ENCODE measurements around the gene HPD. TPM values are rescaled to one million over a fixed set of nuclear protein-coding genes. Genes with fewer than 3 reads are reported as not detected.
A peak's percentile ranks its signal among the peaks of the same experiment; 100 is the strongest.
"Not testable (repeated sequence)": the region's sequence is repeated elsewhere in the genome, so short reads cannot be mapped to it uniquely, and the experiment has no call there.

HPD gene
- total and polyA plus RNA-seq, 2 donors (not counting 3 experiments of a cell fraction or from before 2014, with no cell fraction given) = not detected

DNA sequence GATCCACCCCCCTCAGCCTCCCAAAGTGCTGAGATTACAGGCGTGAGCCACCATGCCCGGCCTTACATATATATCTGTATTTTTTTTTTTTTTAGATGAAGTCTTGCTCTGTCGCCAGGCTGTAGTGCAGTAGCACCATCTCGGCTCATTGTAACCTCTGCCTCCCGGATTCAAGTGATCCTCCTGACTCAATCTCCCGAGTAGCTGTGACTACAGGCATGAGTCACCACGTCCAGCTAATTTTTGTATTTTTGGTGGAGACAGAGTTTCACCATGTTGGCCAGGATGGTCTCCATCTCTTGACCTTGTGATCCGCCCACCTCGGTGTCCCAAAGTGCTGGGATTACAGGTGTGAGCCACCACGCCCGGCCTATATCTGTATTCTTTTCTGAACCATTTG lies 26.5 kb upstream of the HPD start:
- TF ChIP-seq FOS (IDR thresholded peaks at IDR 0.05; ENCODE audit: borderline replicate concordance, insufficient read depth, low read length) = peak; percentile 8
- dilution Hi-C loops (cut with MboI; ENCODE audit: extremely low pct_ligation_motif_present, low sequenced_read_pairs); H3K27me3 ChIP-seq (ENCODE audit: control insufficient read depth in 2 of 2, insufficient read depth in 2 of 2, low read length in 2 of 2); DNase-seq (ENCODE audit: low read depth, low spot score); POLR2A ChIA-PET; H2AFZ ChIP-seq (ENCODE audit: low read depth, low read length); H4K20me1 ChIP-seq (replicated peaks; ENCODE audit: control insufficient read depth, extremely low read depth, insufficient read depth, low read length); BruUV-seq (replicated peaks); intact Hi-C loops (cut with micrococcal nuclease); H3K9ac ChIP-seq (replicated peaks; ENCODE audit: extremely low read depth, insufficient read depth, low read length); H3K36me3 ChIP-seq (ENCODE audit: control insufficient read depth in 2 of 2, extremely low read depth in 1 of 2, insufficient read depth in 2 of 2, low read length in 2 of 2); H3K9me1 ChIP-seq (replicated peaks; ENCODE audit: control insufficient read depth, extremely low read depth, insufficient read depth, low read length); FAIRE-seq; H3K9me3 ChIP-seq (replicated peaks; ENCODE audit: control insufficient read depth, insufficient read depth, low read length); H3K27ac ChIP-seq (ENCODE audit: insufficient read depth, low read depth, low read length); H3K4me3 ChIP-seq (replicated peaks in 1 of 3; ENCODE audit: insufficient read depth in 1 of 3, low read depth in 1 of 3, low read length in 3 of 3); H3K4me2 ChIP-seq (ENCODE audit: insufficient read depth, low read length): not testable (repeated sequence)
- CTCF ChIA-PET = interaction anchor here (1.1 kb wide), 1 partner anchor 8 kb away, joined by 3 read pairs; no protein-coding TSS in a partner anchor
- peaks cover 14% of the 10 kb centered on the region for H3K4me1 ChIP-seq (ENCODE audit: control insufficient read depth, extremely low read depth, insufficient read depth, low read length)
- H3K79me2 ChIP-seq (ENCODE audit: control insufficient read depth, insufficient read depth, low read length) = peaks cover 12% of the 10 kb centered on the region

DNA sequence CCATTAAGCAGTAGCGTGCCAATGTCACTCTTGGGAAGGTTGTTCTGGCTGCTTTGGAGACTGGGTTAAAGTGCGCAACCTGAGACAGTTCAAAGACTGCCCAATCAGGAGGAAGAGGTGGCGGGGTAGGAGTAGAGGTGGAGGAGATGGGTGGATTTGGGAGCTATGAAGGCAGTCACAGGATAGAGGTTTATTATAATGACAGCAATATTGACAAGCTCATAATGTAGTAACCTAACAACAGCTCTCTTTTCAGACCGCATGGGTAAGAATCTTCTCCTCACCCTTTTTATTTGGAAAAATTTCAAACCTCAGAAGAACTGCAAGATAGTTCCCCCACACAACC lies 24.6 kb upstream of the HPD start:
- no peak overlapping the region for H3K4me3 ChIP-seq (replicated peaks in 1 of 3; ENCODE audit: insufficient read depth in 1 of 3, low read depth in 1 of 3, low read length in 3 of 3)
- CTCF ChIA-PET = interaction anchor here (1.1 to 1.4 kb wide), 2 partner anchors 34 to 89 kb away, joined by 3 to 6 read pairs; no protein-coding TSS in a partner anchor
- H3K36me3 ChIP-seq (ENCODE audit: control insufficient read depth in 2 of 2, extremely low read depth in 1 of 2, insufficient read depth in 2 of 2, low read length in 2 of 2) = no peaks in the 10 kb centered on the region
- POLR2A ChIA-PET = no interaction called here
- H3K9ac ChIP-seq (replicated peaks; ENCODE audit: extremely low read depth, insufficient read depth, low read length) = no peak overlapping the region
- no peak overlapping the region for H3K27ac ChIP-seq (ENCODE audit: insufficient read depth, low read depth, low read length)
- no peaks in the 10 kb centered on the region for H3K9me1 ChIP-seq (replicated peaks; ENCODE audit: control insufficient read depth, extremely low read depth, insufficient read depth, low read length)
- peaks cover 0 to 2% of the 10 kb centered on the region in 2 experiments for H3K27me3 ChIP-seq (ENCODE audit: control insufficient read depth in 2 of 2, insufficient read depth in 2 of 2, low read length in 2 of 2)
- H2AFZ ChIP-seq (ENCODE audit: low read depth, low read length) = no peak overlapping the region
- intact Hi-C loops (cut with micrococcal nuclease) (no loop called here), dilution Hi-C loops (cut with MboI; ENCODE audit: extremely low pct_ligation_motif_present, low sequenced_read_pairs) (no loop called here)
- BruUV-seq (replicated peaks) = no TSS peak
- no peaks in the 10 kb centered on the region for H3K9me3 ChIP-seq (replicated peaks; ENCODE audit: control insufficient read depth, insufficient read depth, low read length)
- FAIRE-seq = no peak
- no peak overlapping the region for H3K4me2 ChIP-seq (ENCODE audit: insufficient read depth, low read length)
- TF ChIP-seq GATA2 (IDR thresholded peaks at IDR 0.05; ENCODE audit: insufficient read depth, insufficient read length, low read depth, low read length) (no peak), POLR2AphosphoS5 (IDR thresholded peaks at IDR 0.05; ENCODE audit: insufficient read depth, low read depth, low read length) (no peak), FOS (IDR thresholded peaks at IDR 0.05; ENCODE audit: borderline replicate concordance, insufficient read depth, low read length) (no peak), POLR2A (IDR thresholded peaks at IDR 0.05; ENCODE audit: low read depth, low read length) (no peak), EZH2 (IDR thresholded peaks at IDR 0.05; ENCODE audit: borderline replicate concordance, low read depth, low read length, severe bottlenecking) (no peak), MYC (IDR thresholded peaks at IDR 0.05; ENCODE audit: low read depth, low read length) (no peak)
- TF ChIP-seq, protein P1, sequence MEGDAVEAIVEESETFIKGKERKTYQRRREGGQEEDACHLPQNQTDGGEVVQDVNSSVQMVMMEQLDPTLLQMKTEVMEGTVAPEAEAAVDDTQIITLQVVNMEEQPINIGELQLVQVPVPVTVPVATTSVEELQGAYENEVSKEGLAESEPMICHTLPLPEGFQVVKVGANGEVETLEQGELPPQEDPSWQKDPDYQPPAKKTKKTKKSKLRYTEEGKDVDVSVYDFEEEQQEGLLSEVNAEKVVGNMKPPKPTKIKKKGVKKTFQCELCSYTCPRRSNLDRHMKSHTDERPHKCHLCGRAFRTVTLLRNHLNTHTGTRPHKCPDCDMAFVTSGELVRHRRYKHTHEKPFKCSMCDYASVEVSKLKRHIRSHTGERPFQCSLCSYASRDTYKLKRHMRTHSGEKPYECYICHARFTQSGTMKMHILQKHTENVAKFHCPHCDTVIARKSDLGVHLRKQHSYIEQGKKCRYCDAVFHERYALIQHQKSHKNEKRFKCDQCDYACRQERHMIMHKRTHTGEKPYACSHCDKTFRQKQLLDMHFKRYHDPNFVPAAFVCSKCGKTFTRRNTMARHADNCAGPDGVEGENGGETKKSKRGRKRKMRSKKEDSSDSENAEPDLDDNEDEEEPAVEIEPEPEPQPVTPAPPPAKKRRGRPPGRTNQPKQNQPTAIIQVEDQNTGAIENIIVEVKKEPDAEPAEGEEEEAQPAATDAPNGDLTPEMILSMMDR (IDR thresholded peaks at IDR 0.05; ENCODE audit: extremely low read depth in 1 of 2, insufficient read depth in 1 of 2, low read depth in 1 of 2, low read length in 2 of 2) = no peak
- TF ChIP-seq, protein P2, sequence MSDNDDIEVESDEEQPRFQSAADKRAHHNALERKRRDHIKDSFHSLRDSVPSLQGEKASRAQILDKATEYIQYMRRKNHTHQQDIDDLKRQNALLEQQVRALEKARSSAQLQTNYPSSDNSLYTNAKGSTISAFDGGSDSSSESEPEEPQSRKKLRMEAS (IDR thresholded peaks at IDR 0.05; ENCODE audit: insufficient read depth, insufficient read length) = no peak
- no peak for DNase-seq (ENCODE audit: low read depth, low spot score)
- H4K20me1 ChIP-seq (replicated peaks; ENCODE audit: control insufficient read depth, extremely low read depth, insufficient read depth, low read length) = no peaks in the 10 kb centered on the region
- H3K4me1 ChIP-seq (ENCODE audit: control insufficient read depth, extremely low read depth, insufficient read depth, low read length) = peaks cover 4% of the 10 kb centered on the region
- H3K79me2 ChIP-seq (ENCODE audit: control insufficient read depth, insufficient read depth, low read length) = no peaks in the 10 kb centered on the region

DNA sequence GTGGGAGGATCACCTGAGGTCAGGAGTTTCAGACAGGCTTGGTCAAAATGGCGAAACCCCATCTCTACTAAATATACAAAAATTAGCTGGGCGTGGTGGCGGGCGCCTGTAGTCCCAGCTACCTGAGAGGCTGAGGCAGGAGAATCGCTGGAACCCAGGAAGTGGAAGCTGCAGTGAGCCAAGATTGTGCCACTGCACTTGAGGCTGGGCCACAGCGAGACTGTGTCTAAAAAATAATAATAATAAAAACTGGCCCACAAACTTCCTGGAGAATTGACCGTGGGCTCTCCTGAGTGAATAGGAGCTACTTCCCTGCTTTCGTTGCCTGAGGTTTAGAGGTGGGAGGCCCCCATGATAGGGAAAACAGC lies 17.4 kb upstream of the HPD start:
- H3K9ac ChIP-seq (replicated peaks; ENCODE audit: extremely low read depth, insufficient read depth, low read length); BruUV-seq (replicated peaks); intact Hi-C loops (cut with micrococcal nuclease); H3K4me2 ChIP-seq (ENCODE audit: insufficient read depth, low read length); POLR2A ChIA-PET; FAIRE-seq; dilution Hi-C loops (cut with MboI; ENCODE audit: extremely low pct_ligation_motif_present, low sequenced_read_pairs); DNase-seq (ENCODE audit: low read depth, low spot score); H3K36me3 ChIP-seq (ENCODE audit: control insufficient read depth in 2 of 2, extremely low read depth in 1 of 2, insufficient read depth in 2 of 2, low read length in 2 of 2); H3K27me3 ChIP-seq (ENCODE audit: control insufficient read depth in 2 of 2, insufficient read depth in 2 of 2, low read length in 2 of 2); H3K9me3 ChIP-seq (replicated peaks; ENCODE audit: control insufficient read depth, insufficient read depth, low read length); H3K4me1 ChIP-seq (ENCODE audit: control insufficient read depth, extremely low read depth, insufficient read depth, low read length); H4K20me1 ChIP-seq (replicated peaks; ENCODE audit: control insufficient read depth, extremely low read depth, insufficient read depth, low read length); H2AFZ ChIP-seq (ENCODE audit: low read depth, low read length); H3K4me3 ChIP-seq (replicated peaks in 1 of 3; ENCODE audit: insufficient read depth in 1 of 3, low read depth in 1 of 3, low read length in 3 of 3); H3K79me2 ChIP-seq (ENCODE audit: control insufficient read depth, insufficient read depth, low read length); H3K9me1 ChIP-seq (replicated peaks; ENCODE audit: control insufficient read depth, extremely low read depth, insufficient read depth, low read length); H3K27ac ChIP-seq (ENCODE audit: insufficient read depth, low read depth, low read length): not testable (repeated sequence)
- CTCF ChIA-PET = interaction anchor here (0.7 to 1.6 kb wide), 2 partner anchors 32 to 64 kb away, joined by 3 read pairs; no protein-coding TSS in a partner anchor
